Breast epithelium (tissue), 3 donors: ENCODE data around the gene ISY1.

Experiments used
- CTCF ChIP-seq, 3 donors: fragments of 450-650 bp; IDR thresholded peaks; one replicate each; pipeline ENCODE4 v1.5.1; 2016 to 2017; ENCODE audit warnings: antibody characterized with exemption in 3 of 3, mild to moderate bottlenecking in 3 of 3, moderate library complexity in 3 of 3
- POLR2A ChIP-seq: fragments of 450-650 bp; IDR thresholded peaks from one replicate; pipeline ENCODE4 v1.6.1; 2016; ENCODE audit warnings: antibody characterized with exemption, mild to moderate bottlenecking, moderate library complexity
- POLR2AphosphoS5 ChIP-seq, 3 donors: sonication (generic); formaldehyde crosslinking; IDR thresholded peaks; one replicate each; pipeline ENCODE4 v1.6.1; 2017; ENCODE audit warnings: antibody characterized with exemption in 3 of 3

- no peak for TF ChIP-seq POLR2A
- TF ChIP-seq CTCF (IDR thresholded peaks at IDR 0.05) = no peak
- TF ChIP-seq POLR2AphosphoS5 (IDR thresholded peaks at IDR 0.05) = no peak
Measured at GRCh38 chr3:129106320-129106719, 54.5 kb downstream of the ISY1 start.
